ENCODE data around the gene ABCG1.

- TF ChIP-seq EZH2phosphoT487 (IDR thresholded peaks at IDR 0.05) (no peak), CTCF (IDR thresholded peaks at IDR 0.05) (no peak), EZH2 (IDR thresholded peaks at IDR 0.05) (no peak)
Observed at GRCh38 chr21:42242611-42243010, 23.7 kb downstream of the ABCG1 start.
